ENCODE data around the gene CITED2. TPM values are rescaled to one million over a fixed set of nuclear protein-coding genes. Genes with fewer than 3 reads are reported as not detected.

The CITED2 gene
- total RNA-seq, 1 experiment from 2014 or later, result 63.4 TPM

DNA sequence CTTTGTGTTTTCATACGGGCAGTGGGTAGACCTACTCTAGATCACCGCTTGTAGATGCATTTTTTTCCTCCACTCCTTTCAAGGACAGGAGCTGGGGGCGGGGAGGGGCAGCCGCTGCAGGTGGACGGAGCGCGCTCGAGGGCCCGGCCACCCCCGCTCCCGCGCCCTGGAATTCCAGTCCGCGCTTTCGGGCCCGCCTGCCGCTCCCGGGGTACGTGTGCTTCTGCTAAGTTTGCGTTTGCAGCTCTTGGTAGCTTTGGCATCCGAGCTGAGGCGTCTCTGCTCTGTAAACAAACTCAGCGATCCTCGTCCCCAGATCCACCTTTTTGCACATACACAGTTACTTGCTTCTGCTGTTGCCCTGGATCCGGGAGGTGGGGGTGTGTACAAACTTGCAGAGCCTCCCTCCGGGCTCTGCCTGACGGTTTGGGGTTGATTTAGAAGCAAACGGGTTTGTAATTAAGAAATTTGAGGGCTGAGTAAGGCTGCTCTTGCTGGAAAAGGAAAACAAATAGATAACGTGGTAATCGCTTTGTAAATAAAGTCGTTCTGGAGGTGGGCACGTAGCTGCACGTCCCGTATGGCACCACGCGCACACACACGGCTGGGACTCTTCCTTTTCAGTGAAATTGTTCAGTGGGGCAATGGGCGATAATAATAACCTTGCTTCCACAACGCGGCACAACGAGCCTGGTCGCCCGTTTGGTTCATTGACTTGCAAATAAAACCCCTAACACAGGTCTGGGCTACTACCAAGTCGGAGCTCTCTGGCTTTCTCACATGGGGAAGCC is 973 bp upstream of the CITED2 start:
- peak overlapping the region; percentile 72 for H3K4me3 Mint-ChIP-seq
- peaks cover 25% of the 10 kb centered on the region for H3K36me3 Mint-ChIP-seq
- TF ChIP-seq TP53 (CRISPR knock-in tag; IDR thresholded peaks at IDR 0.05) (no peak), AFF4 (CRISPR knock-in tag; IDR thresholded peaks at IDR 0.05; ENCODE audit: borderline replicate concordance) (no peak), IRF2 (CRISPR knock-in tag; IDR thresholded peaks at IDR 0.05; ENCODE audit: borderline replicate concordance, low read depth) (no peak), JAZF1 (CRISPR knock-in tag; IDR thresholded peaks at IDR 0.05) (no peak), SMAD3 (CRISPR knock-in tag; IDR thresholded peaks at IDR 0.05; ENCODE audit: borderline replicate concordance) (0 out of 2 replicates have a peak, but pooled peaks have one; percentile 28), CREB1 (CRISPR knock-in tag; IDR thresholded peaks at IDR 0.05) (no peak), NR3C1 (CRISPR knock-in tag; conservative IDR thresholded peaks at IDR 0.05; ENCODE audit: low read depth) (no peak), ZNF219 (CRISPR knock-in tag; IDR thresholded peaks at IDR 0.05; ENCODE audit: borderline replicate concordance) (no peak), ZNF512 (CRISPR knock-in tag; IDR thresholded peaks at IDR 0.05; ENCODE audit: borderline replicate concordance) (no peak), NR2C2 (CRISPR knock-in tag; IDR thresholded peaks at IDR 0.05) (no peak), CBFB (CRISPR knock-in tag; IDR thresholded peaks at IDR 0.05; ENCODE audit: low read depth) (no peak), FOXP1 (CRISPR knock-in tag; IDR thresholded peaks at IDR 0.05; ENCODE audit: borderline replicate concordance) (peak; percentile 58; the same call in 1 of the 2 replicates), CREM (CRISPR knock-in tag; IDR thresholded peaks at IDR 0.05) (0 out of 2 replicates have a peak, but pooled peaks have one; percentile 64), MAX (CRISPR knock-in tag; IDR thresholded peaks at IDR 0.05) (no peak; the same call in 1 of the 2 replicates), ZNF232 (CRISPR knock-in tag; IDR thresholded peaks at IDR 0.05) (no peak), ZNF671 (CRISPR knock-in tag; IDR thresholded peaks at IDR 0.05) (no peak), RORB (CRISPR knock-in tag; IDR thresholded peaks at IDR 0.05) (no peak), ZNF263 (CRISPR knock-in tag; IDR thresholded peaks at IDR 0.05; ENCODE audit: low read depth) (no peak), CDX4 (CRISPR knock-in tag; IDR thresholded peaks at IDR 0.05; ENCODE audit: borderline replicate concordance) (no peak), KAT7 (CRISPR knock-in tag; IDR thresholded peaks at IDR 0.05; ENCODE audit: borderline replicate concordance) (no peak), ZNF423 (CRISPR knock-in tag; IDR thresholded peaks at IDR 0.05) (no peak), FOXK1 (CRISPR knock-in tag; IDR thresholded peaks at IDR 0.05) (peak; percentile 90)
- TF ChIP-seq, protein P1, sequence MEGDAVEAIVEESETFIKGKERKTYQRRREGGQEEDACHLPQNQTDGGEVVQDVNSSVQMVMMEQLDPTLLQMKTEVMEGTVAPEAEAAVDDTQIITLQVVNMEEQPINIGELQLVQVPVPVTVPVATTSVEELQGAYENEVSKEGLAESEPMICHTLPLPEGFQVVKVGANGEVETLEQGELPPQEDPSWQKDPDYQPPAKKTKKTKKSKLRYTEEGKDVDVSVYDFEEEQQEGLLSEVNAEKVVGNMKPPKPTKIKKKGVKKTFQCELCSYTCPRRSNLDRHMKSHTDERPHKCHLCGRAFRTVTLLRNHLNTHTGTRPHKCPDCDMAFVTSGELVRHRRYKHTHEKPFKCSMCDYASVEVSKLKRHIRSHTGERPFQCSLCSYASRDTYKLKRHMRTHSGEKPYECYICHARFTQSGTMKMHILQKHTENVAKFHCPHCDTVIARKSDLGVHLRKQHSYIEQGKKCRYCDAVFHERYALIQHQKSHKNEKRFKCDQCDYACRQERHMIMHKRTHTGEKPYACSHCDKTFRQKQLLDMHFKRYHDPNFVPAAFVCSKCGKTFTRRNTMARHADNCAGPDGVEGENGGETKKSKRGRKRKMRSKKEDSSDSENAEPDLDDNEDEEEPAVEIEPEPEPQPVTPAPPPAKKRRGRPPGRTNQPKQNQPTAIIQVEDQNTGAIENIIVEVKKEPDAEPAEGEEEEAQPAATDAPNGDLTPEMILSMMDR (IDR thresholded peaks at IDR 0.05), result no peak
- TF ChIP-seq, protein P2, sequence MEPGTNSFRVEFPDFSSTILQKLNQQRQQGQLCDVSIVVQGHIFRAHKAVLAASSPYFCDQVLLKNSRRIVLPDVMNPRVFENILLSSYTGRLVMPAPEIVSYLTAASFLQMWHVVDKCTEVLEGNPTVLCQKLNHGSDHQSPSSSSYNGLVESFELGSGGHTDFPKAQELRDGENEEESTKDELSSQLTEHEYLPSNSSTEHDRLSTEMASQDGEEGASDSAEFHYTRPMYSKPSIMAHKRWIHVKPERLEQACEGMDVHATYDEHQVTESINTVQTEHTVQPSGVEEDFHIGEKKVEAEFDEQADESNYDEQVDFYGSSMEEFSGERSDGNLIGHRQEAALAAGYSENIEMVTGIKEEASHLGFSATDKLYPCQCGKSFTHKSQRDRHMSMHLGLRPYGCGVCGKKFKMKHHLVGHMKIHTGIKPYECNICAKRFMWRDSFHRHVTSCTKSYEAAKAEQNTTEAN (CRISPR knock-in tag; IDR thresholded peaks at IDR 0.05), result peak; percentile 31; the same call in 1 of the 2 replicates
- TF ChIP-seq, protein P3, sequence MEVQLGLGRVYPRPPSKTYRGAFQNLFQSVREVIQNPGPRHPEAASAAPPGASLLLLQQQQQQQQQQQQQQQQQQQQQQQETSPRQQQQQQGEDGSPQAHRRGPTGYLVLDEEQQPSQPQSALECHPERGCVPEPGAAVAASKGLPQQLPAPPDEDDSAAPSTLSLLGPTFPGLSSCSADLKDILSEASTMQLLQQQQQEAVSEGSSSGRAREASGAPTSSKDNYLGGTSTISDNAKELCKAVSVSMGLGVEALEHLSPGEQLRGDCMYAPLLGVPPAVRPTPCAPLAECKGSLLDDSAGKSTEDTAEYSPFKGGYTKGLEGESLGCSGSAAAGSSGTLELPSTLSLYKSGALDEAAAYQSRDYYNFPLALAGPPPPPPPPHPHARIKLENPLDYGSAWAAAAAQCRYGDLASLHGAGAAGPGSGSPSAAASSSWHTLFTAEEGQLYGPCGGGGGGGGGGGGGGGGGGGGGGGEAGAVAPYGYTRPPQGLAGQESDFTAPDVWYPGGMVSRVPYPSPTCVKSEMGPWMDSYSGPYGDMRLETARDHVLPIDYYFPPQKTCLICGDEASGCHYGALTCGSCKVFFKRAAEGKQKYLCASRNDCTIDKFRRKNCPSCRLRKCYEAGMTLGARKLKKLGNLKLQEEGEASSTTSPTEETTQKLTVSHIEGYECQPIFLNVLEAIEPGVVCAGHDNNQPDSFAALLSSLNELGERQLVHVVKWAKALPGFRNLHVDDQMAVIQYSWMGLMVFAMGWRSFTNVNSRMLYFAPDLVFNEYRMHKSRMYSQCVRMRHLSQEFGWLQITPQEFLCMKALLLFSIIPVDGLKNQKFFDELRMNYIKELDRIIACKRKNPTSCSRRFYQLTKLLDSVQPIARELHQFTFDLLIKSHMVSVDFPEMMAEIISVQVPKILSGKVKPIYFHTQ (CRISPR knock-in tag; IDR thresholded peaks at IDR 0.05), result no peak

More for the DNA sequence above, 973 bp upstream of the CITED2 start:
- peak; percentile 88 for DNase-seq (ENCODE audit: low spot score)
- peaks cover 7% of the 10 kb centered on the region for H3K9me3 Mint-ChIP-seq
- H3K27me3 Mint-ChIP-seq (ENCODE audit: low read depth), result no peaks in the 10 kb centered on the region
- ChIA-PET CTCF (interaction anchor here (0.6 to 3.4 kb wide), 7 partner anchors 11 to 1431 kb away, joined by 3 to 13 read pairs (median 4); no protein-coding TSS in a partner anchor), POLR2A (interaction anchor here (0.7 to 3.4 kb wide), 16 partner anchors 9 to 1063 kb away, joined by 3 to 27 read pairs (median 6); no protein-coding TSS in a partner anchor)
- H3K27ac Mint-ChIP-seq, result peak overlapping the region; percentile 99
- peaks cover 32% of the 10 kb centered on the region for H3K4me1 Mint-ChIP-seq
- peak; percentile 75 for ATAC-seq

Data from WTC11 (cell line).